HepG2 (cell line): ENCODE measurements around the gene CBLB. TPM values are rescaled to one million over a fixed set of nuclear protein-coding genes. Genes with fewer than 3 reads are reported as not detected.

ENCODE experiments used
- ATAC-seq: fragments of 200-7000 bp; cut with Tn5 transposase; 3 replicates; pipeline ENCODE4 v1.9.1; 2020; ENCODE audit warnings: mild to moderate bottlenecking, moderate library complexity
- BruUV-seq: library from RNA; stranded (reverse); fragments of 400-500 nt; replicated peaks from 2 replicates; lab custom pipeline; 2021; lab: Mats Ljungman, UMichigan
- CTCF ChIA-PET: fragments of 300-600 bp; formaldehyde crosslinking; extraction: SDS; loops from one replicate; lab custom pipeline; 2021; ENCODE audit warnings: low total read pairs, inconsistent platforms, low intra/inter-chr PET ratio; lab: Yijun Ruan, JAX
- POLR2A ChIA-PET: fragments of 350-600 bp; sonication (Branson Sonifier 250); formaldehyde crosslinking; loops from one replicate; lab custom pipeline; 2020; ENCODE audit warnings: antibody characterized with exemption, inconsistent platforms; lab: Yijun Ruan, JAX
- DNase-seq: peaks from one replicate; pipeline ENCODE4 v3.0.0-alpha.2; 2015; ENCODE audit warnings: low spot score
- FAIRE-seq: peaks from 3 replicates; lab custom pipeline; 2011; peaks lifted over from hg19 to GRCh38; lab: Jason Lieb, UNC
- H2AFZ ChIP-seq: one replicate; pipeline ENCODE4 v1.6.1; 2011; ENCODE audit warnings: low read length, inconsistent platforms
- H3K27ac ChIP-seq: fragments of 300-600 bp; 3 replicates; pipeline ENCODE4 v1.8.0; 2011; ENCODE audit warnings: mixed run types, mild to moderate bottlenecking, mixed read lengths, low read length, inconsistent platforms; ENCODE audit not compliant: insufficient read depth; ENCODE audit errors: extremely low read length
- H3K27me3 ChIP-seq, 2 experiments: fragments of 200-600 bp in 1 of 2; 2 replicates in 1 of 2; 3 replicates in 1 of 2; pipeline versions ENCODE4 v1.6.0 to v1.8.0; 2011; ENCODE audit warnings: low read length in 2 of 2, mild to moderate bottlenecking in 2 of 2, moderate library complexity in 2 of 2, inconsistent platforms in 1 of 2; ENCODE audit not compliant: insufficient read depth in 2 of 2, control insufficient read depth in 1 of 2
- H3K36me3 ChIP-seq, 2 experiments: fragments of 200-600 bp in 1 of 2; replicated peaks in 1 of 2; 2 replicates in 1 of 2; 3 replicates in 1 of 2; pipeline versions ENCODE4 v1.5.1 to v1.8.0; 2011; ENCODE audit warnings: low read length in 2 of 2, inconsistent platforms in 1 of 2; ENCODE audit not compliant: insufficient read depth in 2 of 2, control insufficient read depth in 1 of 2
- H3K4me1 ChIP-seq: 2 replicates; pipeline ENCODE4 v1.5.1; 2012; ENCODE audit warnings: low read length, inconsistent platforms; ENCODE audit not compliant: insufficient read depth
- H3K4me2 ChIP-seq: 2 replicates; pipeline ENCODE4 v1.6.0; 2011; ENCODE audit warnings: low read depth, low read length, inconsistent platforms
- H3K4me3 ChIP-seq, 3 experiments: fragments of 200-600 bp in 1 of 3; sonication (generic), shearing (Covaris generic) in 1 of 3; replicated peaks in 1 of 3; 2 replicates each; pipeline ENCODE4 v1.5.1; 2011 to 2016; ENCODE audit warnings: low read length in 3 of 3, inconsistent platforms in 2 of 3, low read depth in 2 of 3, mild to moderate bottlenecking in 2 of 3, control low read depth in 1 of 3, mixed read lengths in 1 of 3; ENCODE audit not compliant: insufficient read depth in 1 of 3
- H3K79me2 ChIP-seq: one replicate; pipeline ENCODE4 v1.6.1; 2011; ENCODE audit warnings: low read length, inconsistent platforms; ENCODE audit not compliant: insufficient read depth
- H3K9ac ChIP-seq: 2 replicates; pipeline ENCODE4 v1.6.0; 2011; ENCODE audit warnings: mild to moderate bottlenecking, low read depth, low read length, inconsistent platforms; ENCODE audit not compliant: insufficient read depth
- H3K9me3 ChIP-seq: 2 replicates; pipeline ENCODE4 v1.5.1; 2012; ENCODE audit warnings: mild to moderate bottlenecking, low read length
- H4K20me1 ChIP-seq: 2 replicates; pipeline ENCODE4 v1.6.0; 2011; ENCODE audit warnings: inconsistent platforms, mild to moderate bottlenecking, low read length, moderate library complexity; ENCODE audit not compliant: insufficient read depth
- ARNTL ChIP-seq: sonication (generic); formaldehyde crosslinking; IDR thresholded peaks from 2 replicates; pipeline ENCODE4 v1.4.0; 2020; ENCODE audit warnings: mild to moderate bottlenecking, missing genetic modification reagents
- MAX ChIP-seq: IDR thresholded peaks from 2 replicates; pipeline ENCODE4 v1.6.1; 2012; ENCODE audit warnings: inconsistent platforms
- RAD21 ChIP-seq: fragments of 450-650 bp; formaldehyde crosslinking; IDR thresholded peaks from 2 replicates; pipeline ENCODE4 v1.5.0; 2020; ENCODE audit warnings: mild to moderate bottlenecking
- RFX1 ChIP-seq: fragments of 450-650 bp; IDR thresholded peaks from 2 replicates; pipeline ENCODE4 v1.6.1; 2017
- TGIF2 ChIP-seq: IDR thresholded peaks from 2 replicates; pipeline ENCODE4 v1.6.1; 2016; ENCODE audit warnings: control low read depth, missing compliant biosample characterization
- ZBTB20 ChIP-seq: sonication (generic); formaldehyde crosslinking; IDR thresholded peaks from 2 replicates; pipeline ENCODE4 v1.8.1; 2023; ENCODE audit warnings: missing genetic modification reagents, low read depth, mild to moderate bottlenecking, borderline replicate concordance
- ZBTB37 ChIP-seq: sonication (generic); formaldehyde crosslinking; IDR thresholded peaks from 2 replicates; pipeline ENCODE4 v1.4.0; 2020; ENCODE audit warnings: mild to moderate bottlenecking, missing genetic modification reagents
- ZNF761 ChIP-seq: sonication (generic); formaldehyde crosslinking; conservative IDR thresholded peaks from 2 replicates; pipeline ENCODE4 v1.4.0; 2020; ENCODE audit warnings: mild to moderate bottlenecking, missing genetic modification reagents
- ZNF782 ChIP-seq: sonication (generic); formaldehyde crosslinking; IDR thresholded peaks from 2 replicates; pipeline ENCODE4 v1.4.0; 2020; ENCODE audit warnings: missing genetic modification reagents, mild to moderate bottlenecking, borderline replicate concordance
- WGBS: methylation state at CpG from one replicate; pipeline ENCODE4 v1.1.6; 2017; ENCODE audit warnings: low lambda C conversion rate; 5-methylcytosine and 5-hydroxymethylcytosine counted together
- in situ Hi-C: cut with HindIII; loops from 2 replicates; pipeline ENCODE4 v1.10.0; 2017; ENCODE audit warnings: low pct_unique_long_range_greater_than_20kb; ENCODE audit not compliant: extremely low pct_ligation_motif_present
- intact Hi-C: fragments of 100-400 bp; cut with micrococcal nuclease; formaldehyde crosslinking; loops from one replicate; pipeline ENCODE4 v1.10.0; 2022; ENCODE audit not compliant: unreplicated experiment
- polyA plus RNA-seq, 8 experiments: library from polyadenylated mRNA; depleted of rRNA in 3 of 8; stranded (reverse) in 7 of 8; unstranded in 1 of 8; fragments of >200 nt; fragmentation: Illumina TruSeq in 4 of 8; extraction: Trizol in 4 of 8; gene quantifications; 2 replicates each; pipeline versions ENCODE4 v1.2.1 to v1.2.3, GENCODE V29; 2011 to 2016; ENCODE audit warnings: low read depth in 4 of 8, missing spikeins in 1 of 8, mixed read lengths in 1 of 8; ENCODE audit not compliant: insufficient read depth in 1 of 8
- total RNA-seq, 5 experiments: library from RNA; depleted of rRNA; stranded (reverse); fragments of >200 nt; fragmentation: Illumina TruSeq; extraction: Trizol; gene quantifications; 2 replicates each; pipeline ENCODE4 v1.2.3, GENCODE V29; 2016; ENCODE audit warnings: low read depth in 1 of 5
- TF ChIP-seq, protein P1 (sequence below), 2 experiments: sonication (generic) in 1 of 2; formaldehyde crosslinking in 1 of 2; IDR thresholded peaks; 2 replicates each; pipeline versions ENCODE4 v1.5.1 to v1.6.1; 2011 to 2020; ENCODE audit warnings: borderline replicate concordance in 1 of 2, low read depth in 1 of 2, low read length in 1 of 2, mild to moderate bottlenecking in 1 of 2, missing genetic modification reagents in 1 of 2, moderate library complexity in 1 of 2
- TF ChIP-seq, protein P2 (sequence below): sonication (generic); formaldehyde crosslinking; IDR thresholded peaks from 2 replicates; pipeline ENCODE4 v1.4.0; 2020; ENCODE audit warnings: mild to moderate bottlenecking, missing genetic modification reagents

Gene CBLB
- total and polyA plus RNA-seq, 2 of the 13 experiments (the other 11 are each of a cell fraction or from before 2014, with no cell fraction given) = 9.8 to 16.4 TPM

GRCh38 chr3:105906345-105906744 lies 37.5 kb upstream of the CBLB start:
- in situ Hi-C loops = no loop called here
- CTCF ChIA-PET = no interaction called here
- no peaks in the 10 kb centered on the region for H3K36me3 ChIP-seq
- H2AFZ ChIP-seq = no peak overlapping the region
- H3K27ac ChIP-seq = no peak overlapping the region
- no peaks in the 10 kb centered on the region for H3K9me3 ChIP-seq
- H3K27me3 ChIP-seq = no peaks in the 10 kb centered on the region
- H4K20me1 ChIP-seq = no peaks in the 10 kb centered on the region
- H3K4me3 ChIP-seq = no peak overlapping the region
- H3K9ac ChIP-seq = no peak overlapping the region
- no peak overlapping the region for H3K4me2 ChIP-seq
- DNase-seq (no peak), FAIRE-seq (no peak), ATAC-seq (no peak)
- POLR2A ChIA-PET = no interaction called here
- WGBS = 0% methylated on average over 1 of the region's 1 CpG
- intact Hi-C loops = no loop called here
- H3K4me1 ChIP-seq = no peaks in the 10 kb centered on the region
- no TSS peak for BruUV-seq
- H3K79me2 ChIP-seq = no peaks in the 10 kb centered on the region
- TF ChIP-seq ZBTB37 (CRISPR knock-in tag) (no peak), ZNF782 (CRISPR knock-in tag) (no peak), MAX (no peak), RFX1 (no peak), ZNF761 (CRISPR knock-in tag) (no peak), TGIF2 (CRISPR knock-in tag) (no peak), ZBTB20 (CRISPR knock-in tag) (no peak), RAD21 (no peak), ARNTL (CRISPR knock-in tag) (no peak)
- TF ChIP-seq, protein P1, sequence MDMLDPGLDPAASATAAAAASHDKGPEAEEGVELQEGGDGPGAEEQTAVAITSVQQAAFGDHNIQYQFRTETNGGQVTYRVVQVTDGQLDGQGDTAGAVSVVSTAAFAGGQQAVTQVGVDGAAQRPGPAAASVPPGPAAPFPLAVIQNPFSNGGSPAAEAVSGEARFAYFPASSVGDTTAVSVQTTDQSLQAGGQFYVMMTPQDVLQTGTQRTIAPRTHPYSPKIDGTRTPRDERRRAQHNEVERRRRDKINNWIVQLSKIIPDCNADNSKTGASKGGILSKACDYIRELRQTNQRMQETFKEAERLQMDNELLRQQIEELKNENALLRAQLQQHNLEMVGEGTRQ (IDR thresholded peaks at IDR 0.05; ENCODE audit: low read depth, low read length) = no peak
- TF ChIP-seq, protein P1 (CRISPR knock-in tag; IDR thresholded peaks at IDR 0.05; ENCODE audit: borderline replicate concordance) = no peak
- TF ChIP-seq, protein P2, sequence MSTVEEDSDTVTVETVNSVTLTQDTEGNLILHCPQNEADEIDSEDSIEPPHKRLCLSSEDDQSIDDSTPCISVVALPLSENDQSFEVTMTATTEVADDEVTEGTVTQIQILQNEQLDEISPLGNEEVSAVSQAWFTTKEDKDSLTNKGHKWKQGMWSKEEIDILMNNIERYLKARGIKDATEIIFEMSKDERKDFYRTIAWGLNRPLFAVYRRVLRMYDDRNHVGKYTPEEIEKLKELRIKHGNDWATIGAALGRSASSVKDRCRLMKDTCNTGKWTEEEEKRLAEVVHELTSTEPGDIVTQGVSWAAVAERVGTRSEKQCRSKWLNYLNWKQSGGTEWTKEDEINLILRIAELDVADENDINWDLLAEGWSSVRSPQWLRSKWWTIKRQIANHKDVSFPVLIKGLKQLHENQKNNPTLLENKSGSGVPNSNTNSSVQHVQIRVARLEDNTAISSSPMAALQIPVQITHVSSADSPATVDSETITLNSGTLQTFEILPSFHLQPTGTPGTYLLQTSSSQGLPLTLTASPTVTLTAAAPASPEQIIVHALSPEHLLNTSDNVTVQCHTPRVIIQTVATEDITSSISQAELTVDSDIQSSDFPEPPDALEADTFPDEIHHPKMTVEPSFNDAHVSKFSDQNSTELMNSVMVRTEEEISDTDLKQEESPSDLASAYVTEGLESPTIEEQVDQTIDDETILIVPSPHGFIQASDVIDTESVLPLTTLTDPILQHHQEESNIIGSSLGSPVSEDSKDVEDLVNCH (CRISPR knock-in tag) = no peak
